Neural progenitor cell (in vitro differentiated cells): Measurements from ENCODE around the gene MAN2B2.

Source experiments
- EZH2 ChIP-seq: fragments of 200-600 bp; sonication (generic); IDR thresholded peaks from 2 replicates; pipeline ENCODE4 v1.6.1; 2017; ENCODE audit warnings: antibody characterized with exemption, mild to moderate bottlenecking, moderate library complexity
- EZH2phosphoT487 ChIP-seq: fragments of 200-600 bp; sonication (generic); IDR thresholded peaks from 2 replicates; pipeline ENCODE4 v1.6.1; 2017; ENCODE audit warnings: antibody characterized with exemption
- TF ChIP-seq, protein P1 (sequence below): fragments of 200-600 bp; sonication (generic); IDR thresholded peaks from 2 replicates; pipeline ENCODE4 v1.5.1; 2017; ENCODE audit warnings: antibody characterized with exemption, mild to moderate bottlenecking

DNA sequence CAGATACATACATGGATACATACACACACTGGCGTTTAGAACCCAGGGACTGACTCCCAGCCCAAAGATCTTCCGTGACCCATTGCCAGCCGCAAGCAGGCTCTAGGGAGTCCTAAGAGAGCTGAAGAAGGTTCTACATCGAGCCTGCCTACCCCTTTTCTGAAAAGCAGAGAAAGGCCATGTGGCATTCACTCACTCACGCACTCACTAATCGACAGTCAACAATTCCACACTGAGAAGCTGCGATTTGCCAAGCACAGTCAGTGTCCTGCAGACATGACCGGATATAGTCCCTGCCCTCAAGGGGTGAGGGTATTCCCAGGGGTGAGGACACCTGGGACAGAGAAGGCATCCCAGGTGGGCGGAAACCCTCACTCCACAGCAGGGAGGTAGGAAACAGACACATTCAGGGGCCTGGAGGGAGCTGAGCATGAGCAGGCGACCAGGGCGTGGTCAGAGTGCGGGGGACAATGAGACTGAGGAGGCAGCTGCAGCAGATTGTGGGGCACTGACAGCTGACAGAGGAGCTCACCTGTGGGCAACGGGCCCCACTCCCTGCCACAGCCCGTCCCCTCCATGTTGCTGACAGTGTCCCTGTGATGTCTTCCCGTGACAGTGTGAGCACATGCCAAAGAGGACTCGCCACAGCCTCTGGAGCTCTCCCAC, 13.2 kb upstream of the MAN2B2 start:
- TF ChIP-seq EZH2 (no peak), EZH2phosphoT487 (no peak)
- TF ChIP-seq, protein P1, sequence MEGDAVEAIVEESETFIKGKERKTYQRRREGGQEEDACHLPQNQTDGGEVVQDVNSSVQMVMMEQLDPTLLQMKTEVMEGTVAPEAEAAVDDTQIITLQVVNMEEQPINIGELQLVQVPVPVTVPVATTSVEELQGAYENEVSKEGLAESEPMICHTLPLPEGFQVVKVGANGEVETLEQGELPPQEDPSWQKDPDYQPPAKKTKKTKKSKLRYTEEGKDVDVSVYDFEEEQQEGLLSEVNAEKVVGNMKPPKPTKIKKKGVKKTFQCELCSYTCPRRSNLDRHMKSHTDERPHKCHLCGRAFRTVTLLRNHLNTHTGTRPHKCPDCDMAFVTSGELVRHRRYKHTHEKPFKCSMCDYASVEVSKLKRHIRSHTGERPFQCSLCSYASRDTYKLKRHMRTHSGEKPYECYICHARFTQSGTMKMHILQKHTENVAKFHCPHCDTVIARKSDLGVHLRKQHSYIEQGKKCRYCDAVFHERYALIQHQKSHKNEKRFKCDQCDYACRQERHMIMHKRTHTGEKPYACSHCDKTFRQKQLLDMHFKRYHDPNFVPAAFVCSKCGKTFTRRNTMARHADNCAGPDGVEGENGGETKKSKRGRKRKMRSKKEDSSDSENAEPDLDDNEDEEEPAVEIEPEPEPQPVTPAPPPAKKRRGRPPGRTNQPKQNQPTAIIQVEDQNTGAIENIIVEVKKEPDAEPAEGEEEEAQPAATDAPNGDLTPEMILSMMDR, result no peak
